GM21526 (cell line): ENCODE data around the gene ACOX1.
A peak's percentile ranks its signal among the peaks of the same experiment; 100 is the strongest.
"Not testable (repeated sequence)": the region's sequence is repeated elsewhere in the genome, so short reads cannot be mapped to it uniquely, and the experiment has no call there.

Experiments
- ATAC-seq: cut with Tn5 transposase; IDR thresholded peaks from one replicate; pipeline ENCODE4 v1.9.1; 2021; ENCODE audit warnings: moderate library complexity; ENCODE audit not compliant: unreplicated experiment, low FRiP score

The ACOX1 gene

DNA sequence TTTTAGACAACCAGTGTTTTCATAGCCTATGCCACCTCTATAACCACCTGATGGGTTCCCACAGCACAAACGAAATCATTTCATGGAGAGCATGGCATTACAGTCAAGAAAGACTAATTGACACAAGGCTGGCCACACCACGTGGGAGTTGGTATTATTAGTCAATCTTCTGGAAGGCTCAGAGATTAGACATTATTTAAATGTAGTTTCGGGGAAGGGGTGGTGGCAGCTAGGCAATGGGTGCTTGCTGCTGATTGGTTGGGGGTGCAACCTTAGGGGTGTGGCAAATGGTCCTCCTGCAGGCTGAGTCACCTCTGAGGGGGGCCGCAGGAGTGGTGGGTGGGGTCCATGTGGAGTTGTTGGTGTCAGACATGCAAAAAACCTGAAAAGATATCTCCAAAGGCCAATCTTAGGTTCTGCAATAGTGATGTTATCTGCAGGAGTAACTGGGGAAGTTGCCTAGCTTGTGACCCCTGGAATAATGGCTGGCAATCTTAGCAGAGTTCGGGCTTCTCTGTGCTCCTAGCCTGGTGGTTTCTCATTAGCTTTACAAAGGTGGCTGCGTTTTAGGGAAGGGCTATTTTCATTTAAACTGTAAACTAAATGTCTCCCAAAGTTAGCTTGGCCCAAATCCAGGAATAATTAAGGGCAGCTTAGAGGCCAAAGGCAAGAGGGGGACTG lies 4.7 kb upstream of the ACOX1 start:
- no peak for ATAC-seq

DNA sequence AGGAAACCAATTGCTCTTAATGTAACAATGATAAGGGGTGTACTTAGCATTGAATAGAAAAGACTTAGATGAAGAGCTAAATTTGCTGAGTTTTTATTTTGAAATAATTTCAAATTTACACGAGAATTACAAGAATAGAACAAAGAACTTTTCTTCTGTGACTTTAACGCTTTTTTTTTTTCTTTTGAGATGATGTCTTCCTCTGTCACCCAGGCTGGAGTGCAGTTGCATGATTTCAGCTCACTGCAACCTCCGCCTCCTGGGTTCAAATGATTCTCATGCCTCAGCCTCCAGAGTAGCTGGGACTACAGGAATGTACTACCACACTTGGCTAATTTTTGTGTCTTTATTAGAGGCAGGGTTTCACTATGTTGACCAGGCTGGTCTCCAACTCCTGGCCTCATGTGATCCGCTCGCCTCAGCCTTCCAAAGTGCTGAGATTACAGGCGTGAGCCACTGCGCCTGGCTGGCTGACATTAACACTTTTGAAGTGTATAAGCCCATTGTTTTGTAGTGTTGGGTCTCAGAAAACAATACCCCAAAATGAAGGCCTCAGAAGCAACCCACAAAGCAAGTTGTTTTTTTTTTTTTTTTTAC lies 2.2 kb upstream of the ACOX1 start:
- ATAC-seq: no peak

DNA sequence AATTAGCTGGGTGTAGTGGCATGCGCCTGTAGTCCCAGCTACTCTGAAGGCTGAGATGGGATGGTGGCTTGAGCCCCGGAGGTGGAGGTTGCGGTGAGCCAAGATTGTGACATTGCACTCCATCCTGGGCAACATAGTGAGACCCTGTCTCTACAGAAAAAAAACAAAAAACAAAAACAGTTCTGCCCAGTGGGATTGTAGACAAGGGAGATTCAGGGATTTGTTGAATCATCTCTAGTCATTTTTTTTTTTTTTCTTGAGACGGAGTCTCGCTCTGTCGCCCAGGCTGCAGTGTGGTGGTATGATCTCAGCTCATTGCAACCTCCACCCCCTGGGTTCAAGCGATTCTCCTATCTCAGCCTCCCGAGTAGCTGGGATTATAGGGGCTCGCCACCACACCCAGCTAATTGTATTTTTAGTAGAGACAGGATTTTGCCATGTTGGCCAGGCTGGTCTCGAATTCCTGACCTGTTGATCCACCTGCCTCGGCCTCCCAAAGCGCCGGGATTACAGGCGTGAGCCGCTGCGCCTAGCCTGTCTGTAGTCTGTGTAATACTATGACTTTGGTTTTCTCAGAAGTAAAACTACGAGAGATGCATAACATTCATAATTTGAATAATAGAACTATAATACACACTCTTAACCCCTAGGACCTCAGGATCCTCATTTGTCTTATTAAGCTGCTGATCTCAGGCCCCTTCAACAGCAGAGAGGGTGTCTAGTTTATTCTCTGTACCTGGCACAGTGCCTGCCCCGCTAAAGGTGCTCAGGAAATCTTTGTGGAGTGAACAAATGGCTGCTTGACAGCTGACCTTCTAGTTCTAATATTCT lies 1.4 kb upstream of the ACOX1 start:
- no peak for ATAC-seq

- ATAC-seq: peak; percentile 18
These were observed 780 bp upstream of the ACOX1 start for GRCh38 chr17:75979705-75980187.

GRCh38 chr17:75976175-75976848 lies 2.7 kb downstream of the ACOX1 start:
- no peak for ATAC-seq

DNA sequence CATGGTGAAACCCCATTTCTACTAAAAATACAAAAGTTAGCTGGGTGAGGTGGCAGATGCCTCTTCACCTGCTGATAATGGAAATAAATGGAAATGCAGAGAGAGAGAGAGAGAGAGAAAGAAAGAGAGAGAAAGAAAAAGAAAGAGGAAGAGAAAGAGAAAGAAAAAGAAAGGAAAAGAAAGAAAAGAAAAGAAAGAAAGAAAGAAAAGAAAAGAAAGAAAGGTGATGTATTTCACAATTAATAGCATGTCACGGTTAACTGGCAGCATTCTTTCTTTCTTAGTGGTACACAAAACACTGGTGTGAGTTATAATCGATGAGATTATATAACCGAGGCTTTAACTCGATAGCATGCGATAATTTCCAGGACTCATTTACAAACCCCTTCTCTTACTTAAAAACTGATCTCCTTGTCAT lies 3.2 kb downstream of the ACOX1 start:
- no peak for ATAC-seq

DNA sequence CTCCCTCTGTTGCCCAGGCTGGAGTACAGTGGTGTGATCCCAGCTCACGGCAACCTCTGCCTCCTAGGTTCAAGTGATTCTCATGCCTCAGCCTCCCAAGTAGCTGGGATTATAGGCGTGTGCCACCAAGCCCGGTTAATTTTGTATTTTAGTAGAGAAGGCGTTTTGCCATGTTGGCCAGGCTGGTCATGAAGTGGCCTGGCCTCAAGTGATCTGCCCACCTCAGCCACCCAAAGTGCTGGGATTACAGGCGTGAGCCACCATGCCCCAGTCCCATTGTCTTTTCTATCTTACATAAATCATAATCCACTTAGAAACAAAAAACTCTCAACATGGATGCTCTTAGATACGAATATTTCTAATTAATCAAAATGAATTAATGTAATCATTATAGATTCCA lies 3.8 kb downstream of the ACOX1 start:
- not testable (repeated sequence) for ATAC-seq

- ATAC-seq: no peak
These were observed 8.3 kb downstream of the ACOX1 start for GRCh38 chr17:75970626-75971025.

- no peak for ATAC-seq
These were observed 8.9 kb downstream of the ACOX1 start for GRCh38 chr17:75970011-75970523.

DNA sequence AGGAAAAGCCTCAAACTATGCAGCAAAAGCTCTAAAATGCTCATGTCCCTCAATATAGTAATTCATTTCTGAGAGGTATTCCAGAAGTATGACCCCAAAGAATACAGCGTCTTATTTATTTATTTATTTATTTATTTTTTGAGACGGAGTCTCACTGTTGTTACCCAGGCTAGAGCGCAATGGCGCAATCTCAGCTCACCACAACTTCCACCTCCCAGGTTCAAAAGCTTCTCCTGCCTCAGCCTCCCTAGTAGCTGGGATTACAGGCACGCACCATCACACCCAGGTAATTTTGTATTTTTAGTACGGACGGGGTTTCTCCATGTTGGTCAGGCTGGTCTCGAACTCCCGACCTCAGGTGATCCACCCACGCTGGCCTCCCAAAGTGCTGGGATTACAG lies 9.9 kb downstream of the ACOX1 start:
- ATAC-seq: not testable (repeated sequence)

GRCh38 chr17:75965468-75965867 lies 13.5 kb downstream of the ACOX1 start:
- no peak for ATAC-seq

DNA sequence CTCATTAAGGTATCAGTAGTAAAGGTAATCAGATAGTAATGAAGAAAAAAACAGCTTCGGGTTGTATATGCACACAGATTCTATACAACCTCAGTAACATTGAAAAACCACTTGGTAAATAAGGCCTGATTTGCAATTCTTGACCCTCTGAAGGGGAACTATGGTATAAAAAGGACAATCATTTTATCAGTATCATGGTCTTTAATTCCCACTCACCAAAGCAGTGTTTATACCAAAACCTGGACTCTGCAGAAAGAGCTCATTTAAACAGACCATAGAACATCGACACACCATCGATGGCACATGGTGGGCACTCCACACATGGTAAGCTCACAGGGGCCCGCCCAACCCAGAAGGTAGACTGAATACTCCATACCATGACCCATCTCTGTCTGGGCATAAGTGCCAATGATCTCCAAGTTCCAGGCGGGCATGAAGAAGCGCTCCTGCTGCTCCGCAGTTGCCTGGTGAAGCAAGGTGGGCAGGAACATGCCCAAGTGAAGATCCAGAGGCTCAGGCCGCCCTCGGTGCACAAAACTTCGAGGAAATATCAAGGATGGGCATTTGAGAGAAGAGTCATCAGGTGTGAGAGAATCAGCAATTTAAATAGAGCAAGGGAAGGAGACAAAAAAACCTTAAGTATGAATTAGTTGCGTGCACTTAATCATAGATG lies 19.0 kb downstream of the ACOX1 start:
- no peak for ATAC-seq

- ATAC-seq: no peak
These were observed 19.7 kb downstream of the ACOX1 start for GRCh38 chr17:75959051-75959838.

DNA sequence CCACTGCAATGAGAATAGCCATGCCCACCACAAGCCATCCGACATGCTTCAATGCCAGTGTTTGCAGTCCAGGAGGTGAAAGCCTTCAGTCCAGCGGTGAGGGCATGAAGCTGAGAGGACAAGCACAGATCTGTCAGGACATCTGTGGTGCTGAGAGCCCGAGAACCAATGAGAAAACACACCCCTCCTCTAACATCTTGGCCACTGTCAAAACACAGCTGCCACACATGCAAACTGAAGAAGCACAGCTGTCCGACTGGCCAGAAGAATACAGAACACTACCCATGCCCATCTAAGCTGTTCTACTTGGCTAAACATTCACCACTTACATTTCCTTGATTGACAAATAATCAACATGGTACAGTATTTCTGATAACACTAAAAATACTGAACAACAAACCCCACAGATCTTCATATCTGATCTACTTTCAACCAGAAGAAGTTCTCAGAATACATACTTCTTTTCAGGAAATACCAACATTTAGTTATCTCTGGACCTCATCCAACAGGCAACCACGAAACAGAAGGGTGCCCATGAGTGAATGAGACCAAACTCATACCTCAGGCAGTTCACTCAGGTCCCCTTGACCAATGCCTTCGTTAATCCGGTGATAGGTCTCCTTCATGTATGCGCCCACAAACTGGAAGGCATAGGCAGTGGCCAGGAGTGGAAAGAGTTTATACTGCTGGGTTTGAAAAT lies 28.0 kb downstream of the ACOX1 start:
- ATAC-seq: no peak

DNA sequence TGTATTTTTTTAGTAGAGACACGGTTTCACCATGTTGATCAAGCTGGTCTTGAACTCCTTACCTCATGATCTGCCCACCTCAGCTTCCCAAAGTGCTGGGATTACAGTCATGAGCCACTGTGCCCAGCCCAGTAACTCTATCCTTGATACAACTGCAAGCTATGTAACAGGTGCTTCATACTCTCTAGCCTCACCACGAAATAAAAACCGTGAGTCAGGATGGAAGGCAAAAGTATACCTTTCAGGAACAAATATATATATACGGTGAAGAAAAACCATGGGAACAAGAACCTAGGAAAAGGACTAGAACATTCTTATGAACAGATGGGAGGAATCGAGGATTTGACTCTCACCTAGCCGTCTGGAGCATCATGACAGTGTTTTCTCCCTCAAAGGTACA lies 28.5 kb downstream of the ACOX1 start:
- no peak for ATAC-seq

DNA sequence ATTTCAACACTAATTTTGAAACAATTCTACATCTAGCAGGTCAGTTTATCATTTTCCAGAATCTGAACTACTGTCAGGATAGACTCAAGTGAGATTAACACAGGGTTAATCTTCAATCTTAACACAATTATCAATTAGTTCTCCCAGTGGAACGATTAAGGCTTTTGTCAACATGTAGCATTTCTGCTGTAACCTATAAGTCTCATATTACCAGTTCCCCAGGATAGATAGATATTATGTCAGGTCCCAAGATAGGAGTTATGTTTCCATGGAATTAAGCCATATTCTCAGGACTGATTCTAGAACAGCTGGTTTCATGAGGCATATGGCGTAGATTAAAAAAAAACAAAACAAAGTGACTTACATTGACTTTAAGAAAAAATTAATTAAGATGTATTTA lies 33.8 kb downstream of the ACOX1 start:
- ATAC-seq: no peak

DNA sequence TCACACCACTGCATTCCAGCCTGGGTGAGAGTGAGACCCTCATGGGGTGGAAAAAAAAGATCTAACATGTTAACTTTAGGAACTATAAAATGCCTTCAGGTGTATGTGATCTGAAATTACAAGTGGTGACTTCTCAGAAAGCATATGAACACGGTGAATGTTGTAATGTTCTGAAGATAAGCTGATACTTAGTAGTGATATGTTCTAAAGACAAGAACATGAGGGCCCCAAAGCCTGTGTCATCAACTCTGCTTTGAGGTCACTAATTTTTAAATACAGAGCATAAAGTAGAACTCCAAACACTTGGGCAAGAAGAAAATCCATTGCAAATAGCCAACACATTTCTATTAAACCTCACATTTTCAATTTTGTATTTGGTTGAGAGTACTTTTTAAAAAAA lies 35.5 kb downstream of the ACOX1 start:
- ATAC-seq: no peak

GRCh38 chr17:75942473-75942872 lies 36.5 kb downstream of the ACOX1 start:
- ATAC-seq: no peak

- no peak for ATAC-seq
These were observed 37.5 kb downstream of the ACOX1 start for GRCh38 chr17:75941442-75941819.
